ENCODE measurements around the gene ENDOD1. TPM values are rescaled to one million over a fixed set of nuclear protein-coding genes. Genes with fewer than 3 reads are reported as not detected.

Gene ENDOD1
- total RNA-seq, result 53.7 and 60.5 TPM in 2 replicates

DNA sequence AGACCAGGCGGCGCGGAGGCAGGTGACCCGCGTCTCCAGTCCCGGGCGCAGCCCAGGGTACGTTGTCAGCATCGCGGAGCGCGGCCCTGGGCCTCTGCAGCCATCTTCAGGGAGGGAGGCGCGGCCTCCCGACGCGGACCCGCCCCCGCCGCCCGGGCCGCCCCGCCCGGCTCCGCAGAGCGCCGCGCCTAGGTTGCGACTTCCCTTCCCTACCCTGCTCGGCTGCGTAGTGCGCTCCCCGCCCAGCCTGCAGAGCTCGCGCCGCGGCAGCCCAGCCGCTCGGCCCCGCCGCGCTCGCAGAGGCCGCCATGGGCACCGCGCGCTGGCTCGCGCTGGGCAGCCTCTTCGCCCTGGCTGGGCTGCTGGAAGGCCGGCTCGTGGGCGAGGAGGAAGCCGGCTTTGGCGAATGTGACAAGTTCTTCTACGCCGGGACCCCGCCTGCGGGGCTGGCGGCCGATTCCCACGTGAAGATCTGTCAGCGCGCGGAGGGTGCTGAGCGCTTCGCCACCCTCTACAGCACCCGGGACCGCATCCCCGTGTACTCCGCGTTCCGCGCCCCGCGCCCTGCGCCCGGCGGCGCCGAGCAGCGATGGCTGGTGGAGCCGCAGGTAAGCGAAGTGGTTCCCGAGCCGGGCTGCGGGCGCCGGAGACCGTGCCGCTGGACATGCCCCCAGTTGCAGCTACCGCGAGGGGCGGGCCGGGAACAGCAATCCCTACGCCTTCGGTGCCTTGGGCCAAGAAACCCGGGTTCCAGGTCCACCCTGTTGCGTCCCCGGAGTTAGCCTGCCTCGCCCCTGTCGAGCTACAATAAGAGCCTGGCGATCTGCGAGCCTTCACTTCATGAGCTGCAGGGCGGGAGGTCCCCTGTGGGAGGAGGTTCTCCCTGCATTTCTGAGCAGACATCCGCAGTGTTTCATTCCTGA lies at the start of gene ENDOD1:
TSS of gene ENDOD1 (plus strand) at position 227 of the 923 bp plus-strand sequence. CDS start at position 309, 82 bp downstream.

DNA sequence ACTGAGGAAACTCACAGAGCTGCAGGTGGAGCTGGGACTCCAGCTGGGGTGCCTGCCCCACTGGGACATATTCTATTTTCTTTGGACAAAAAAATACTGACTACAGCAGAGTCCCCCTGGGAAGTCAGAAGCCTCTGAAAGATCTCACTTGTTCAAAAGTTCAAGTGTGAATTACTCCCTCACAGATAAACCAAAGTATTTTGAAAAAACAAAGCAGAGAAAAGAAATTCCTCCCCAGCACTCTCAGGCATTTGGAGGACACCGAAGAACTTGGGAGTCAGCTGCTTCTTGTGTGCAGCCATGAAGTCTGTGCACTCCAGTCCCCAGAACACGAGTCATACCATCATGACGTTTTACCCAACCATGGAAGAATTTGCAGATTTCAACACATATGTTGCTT lies 40.5 kb upstream of the ENDOD1 start, which contains the start of gene KDM4F:
TSS of gene KDM4F (plus strand) at position 301 of the 400 bp plus-strand sequence.

DNA sequence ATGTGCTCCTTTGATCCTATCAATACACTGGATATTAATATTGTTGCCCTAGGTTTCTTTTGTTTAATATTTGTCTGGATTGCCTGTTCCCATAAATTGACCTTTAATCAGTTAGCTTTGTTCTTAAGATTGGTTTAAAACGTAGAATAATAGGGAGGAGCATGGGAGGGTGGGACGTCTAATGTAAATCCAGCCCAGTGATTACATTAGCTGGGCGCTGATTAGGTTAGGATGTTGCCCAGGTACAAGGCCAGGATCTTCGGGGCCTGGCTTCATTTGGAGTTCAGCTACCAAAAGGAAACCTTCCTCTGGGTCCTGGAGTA lies 23.0 kb upstream of the ENDOD1 start, which contains the start of gene SRSF8:
TSS of gene SRSF8 (plus strand) at position 204 of the 323 bp plus-strand sequence. CDS start 308 bp downstream, outside the sequence.

Other genes with a start within 250 kb of the ENDOD1 start
- 51.0 and 53.5 TPM in 2 replicates for gene CWC15, start 116.3 kb upstream of the ENDOD1 start, total RNA-seq
- gene KDM4D, start 116.1 kb upstream of the ENDOD1 start, total RNA-seq, result 1.00 and 1.4 TPM in 2 replicates
- gene KDM4E, start 64.6 kb upstream of the ENDOD1 start, total RNA-seq, result under 0.01 TPM in 1 of 2 replicates, not detected in the other
- not detected in 2 replicates for gene KDM4F, start 40.4 kb upstream of the ENDOD1 start, total RNA-seq
- gene SRSF8, start 22.9 kb upstream of the ENDOD1 start, total RNA-seq, result 10.6 and 13.6 TPM in 2 replicates
- gene SESN3, start 141.4 kb downstream of the ENDOD1 start, total RNA-seq, result 7.0 and 10.6 TPM in 2 replicates